DOHH2 (cell line): ENCODE data around the gene PLEKHN1.

Source experiments
- H3F3A ChIP-seq: fragments of 200-600 bp; sonication (generic), shearing (Covaris generic); 2 replicates; pipeline ENCODE4 v1.6.0; 2016; ENCODE audit warnings: antibody characterized with exemption, mild to moderate bottlenecking; ENCODE audit not compliant: control insufficient read depth, insufficient read depth
- H3K27ac ChIP-seq: fragments of 200-600 bp; sonication (generic); 2 replicates; pipeline ENCODE4 v1.5.1; 2014; ENCODE audit warnings: low read depth, mild to moderate bottlenecking, low read length, moderate library complexity
- H3K27me3 ChIP-seq: fragments of 200-600 bp; sonication (generic); 2 replicates; pipeline ENCODE4 v1.6.1; 2014; ENCODE audit warnings: mild to moderate bottlenecking, low read length, mixed read lengths; ENCODE audit not compliant: control insufficient read depth
- H3K36me3 ChIP-seq: fragments of 200-600 bp; sonication (generic); 2 replicates; pipeline ENCODE4 v1.6.1; 2014; ENCODE audit warnings: mild to moderate bottlenecking, low read length, moderate library complexity, mixed read lengths; ENCODE audit not compliant: control insufficient read depth
- H3K4me1 ChIP-seq: fragments of 200-600 bp; sonication (generic); 2 replicates; pipeline ENCODE4 v1.6.1; 2014; ENCODE audit warnings: mild to moderate bottlenecking, low read length, mixed read lengths; ENCODE audit not compliant: control insufficient read depth
- H3K4me2 ChIP-seq: fragments of 200-600 bp; sonication (generic); 2 replicates; pipeline ENCODE4 v1.6.0; 2014; ENCODE audit warnings: mild to moderate bottlenecking, low read length, moderate library complexity
- H3K4me3 ChIP-seq: fragments of 200-600 bp; sonication (generic); 2 replicates; pipeline ENCODE4 v1.5.1; 2014; ENCODE audit warnings: mild to moderate bottlenecking, low read length, mixed read lengths
- H3K79me2 ChIP-seq: fragments of 200-600 bp; sonication (generic); 2 replicates; pipeline ENCODE4 v1.6.1; 2014; ENCODE audit warnings: mild to moderate bottlenecking, low read length, mixed read lengths; ENCODE audit not compliant: control insufficient read depth
- H3K9me2 ChIP-seq: fragments of 200-600 bp; sonication (generic); replicated peaks from 2 replicates; pipeline ENCODE4 v1.6.1; 2014; ENCODE audit warnings: mild to moderate bottlenecking, low read length, mixed read lengths; ENCODE audit not compliant: control insufficient read depth
- H3K9me3 ChIP-seq: fragments of 200-600 bp; sonication (generic); 2 replicates; pipeline ENCODE4 v1.6.1; 2014; ENCODE audit warnings: antibody characterized with exemption, low read length, mixed read lengths; ENCODE audit not compliant: control insufficient read depth, insufficient read depth
- H4K20me1 ChIP-seq: fragments of 200-600 bp; sonication (generic); 2 replicates; pipeline ENCODE4 v1.6.0; 2014; ENCODE audit warnings: low read depth, mild to moderate bottlenecking, antibody characterized with exemption, low read length, moderate library complexity; ENCODE audit not compliant: control insufficient read depth, insufficient read depth
- CTCF ChIP-seq: fragments of 200-600 bp; sonication (generic); IDR thresholded peaks from one replicate; pipeline ENCODE4 v1.5.1; 2014; ENCODE audit warnings: antibody characterized with exemption, mild to moderate bottlenecking, low read depth, low read length; ENCODE audit not compliant: poor library complexity, severe bottlenecking
- EZH2phosphoT487 ChIP-seq: fragments of 200-600 bp; sonication (generic); IDR thresholded peaks from 2 replicates; pipeline ENCODE4 v1.6.1; 2017; ENCODE audit warnings: borderline replicate concordance, mild to moderate bottlenecking, antibody characterized with exemption, low read length, moderate library complexity, mixed read lengths

Gene PLEKHN1

GRCh38 chr1:1023700-1024099 lies 57.4 kb downstream of the PLEKHN1 start:
- Histone ChIP-seq H3K4me1 (no peaks in the 10 kb centered on the region; the same call in 1 of the 2 replicates), H3K9me3 (no peaks in the 10 kb centered on the region), H3K27me3 (peaks cover 50% of the 10 kb centered on the region), H3K9me2 (no peaks in the 10 kb centered on the region), H3K36me3 (no peaks in the 10 kb centered on the region), H3K79me2 (no peaks in the 10 kb centered on the region), H3K4me3 (no peak overlapping the region), H4K20me1 (no peaks in the 10 kb centered on the region), H3K27ac (no peak overlapping the region), H3F3A (no peaks in the 10 kb centered on the region), H3K4me2 (no peak overlapping the region)
- TF ChIP-seq EZH2phosphoT487 (no peak), CTCF (no peak)

GRCh38 chr1:1024149-1024770 lies 58.0 kb downstream of the PLEKHN1 start:
- Histone ChIP-seq H4K20me1 (no peaks in the 10 kb centered on the region), H3K4me2 (no peak overlapping the region), H3K9me2 (no peaks in the 10 kb centered on the region), H3K4me3 (no peak overlapping the region), H3K9me3 (no peaks in the 10 kb centered on the region), H3K4me1 (no peaks in the 10 kb centered on the region), H3K79me2 (no peaks in the 10 kb centered on the region), H3K27ac (no peak overlapping the region), H3F3A (no peaks in the 10 kb centered on the region), H3K36me3 (no peaks in the 10 kb centered on the region), H3K27me3 (peaks cover 50% of the 10 kb centered on the region)
- TF ChIP-seq CTCF = no peak
- no peak for TF ChIP-seq EZH2phosphoT487

- no peaks in the 10 kb centered on the region for H3K4me1 ChIP-seq
- H3K4me3 ChIP-seq = no peak overlapping the region
- no peaks in the 10 kb centered on the region for H3K79me2 ChIP-seq
- no peak overlapping the region for H3K4me2 ChIP-seq
- H3F3A ChIP-seq = no peaks in the 10 kb centered on the region
- no peaks in the 10 kb centered on the region for H3K9me2 ChIP-seq
- no peak overlapping the region for H3K27ac ChIP-seq
- H3K36me3 ChIP-seq = no peaks in the 10 kb centered on the region
- H3K9me3 ChIP-seq = no peaks in the 10 kb centered on the region
- no peaks in the 10 kb centered on the region for H4K20me1 ChIP-seq
- H3K27me3 ChIP-seq = peaks cover 50% of the 10 kb centered on the region
- TF ChIP-seq CTCF (no peak), EZH2phosphoT487 (no peak)
These were observed 58.8 kb downstream of the PLEKHN1 start for GRCh38 chr1:1024771-1025699.
